Left ventricle myocardium inferior (tissue), 1 donor: ENCODE data around the gene MFAP3L. TPM values are rescaled to one million over a fixed set of nuclear protein-coding genes. Genes with fewer than 3 reads are reported as not detected.
A peak's percentile ranks its signal among the peaks of the same experiment; 100 is the strongest.
"Not testable (repeated sequence)": the region's sequence is repeated elsewhere in the genome, so short reads cannot be mapped to it uniquely, and the experiment has no call there.

ENCODE experiments used
- DNase-seq: peaks from one replicate; pipeline ENCODE4 v3.0.0-alpha.2; 2020
- H3K27ac ChIP-seq: fragments of 200-600 bp; replicated peaks from 2 replicates; pipeline ENCODE4 v1.8.0; 2021
- H3K27me3 ChIP-seq: fragments of 200-600 bp; 2 replicates; pipeline ENCODE4 v1.8.0; 2021; ENCODE audit warnings: low read depth
- H3K36me3 ChIP-seq: fragments of 200-600 bp; 2 replicates; pipeline ENCODE4 v1.8.0; 2021
- H3K4me1 ChIP-seq: fragments of 200-600 bp; 2 replicates; pipeline ENCODE4 v1.8.0; 2021
- H3K4me3 ChIP-seq: fragments of 200-600 bp; 2 replicates; pipeline ENCODE4 v1.8.0; 2021; ENCODE audit warnings: mild to moderate bottlenecking, moderate library complexity
- H3K9me3 ChIP-seq: fragments of 200-600 bp; replicated peaks from 2 replicates; pipeline ENCODE4 v1.8.0; 2021
- CTCF ChIP-seq: fragments of 200-600 bp; IDR thresholded peaks from 2 replicates; pipeline ENCODE4 v1.8.0; 2021; ENCODE audit warnings: antibody characterized with exemption, mild to moderate bottlenecking, borderline replicate concordance
- intact Hi-C: fragments of 100-400 bp; cut with micrococcal nuclease; formaldehyde crosslinking; loops from one replicate; pipeline ENCODE4 v1.11.0; 2022
- total RNA-seq: library from RNA; stranded (reverse); fragmentation: NEBNext Ultra II Directional; extraction: Animal tissue kit (Norgen Biotek cat#: 25700); gene quantifications from one replicate; pipeline ENCODE4 v1.2.1, GENCODE V29; 2021
- donor health status: DM: no; HTN: yes; CAD: no; lungs with severe emphysema.

The MFAP3L gene
- total RNA-seq, 1 donor from 2014 or later: 3.1 TPM

DNA sequence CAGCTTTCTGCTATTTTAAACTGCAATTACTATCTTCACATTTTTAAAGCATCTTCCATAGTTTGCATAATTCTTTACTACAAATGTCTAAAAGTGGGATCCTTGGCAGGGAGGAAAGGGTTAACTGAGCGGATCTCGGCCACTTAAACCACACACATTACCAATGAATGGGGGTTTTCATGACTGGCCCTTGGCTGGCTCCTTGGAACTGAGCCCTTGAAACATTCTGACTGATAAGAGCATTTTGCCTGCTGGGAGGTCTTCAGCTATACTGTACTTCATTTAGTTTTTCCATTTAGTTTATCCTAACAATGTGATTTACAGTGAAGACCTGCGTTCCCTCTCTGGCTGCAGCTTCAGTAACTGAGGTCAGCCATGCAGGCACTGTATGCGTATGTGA, 31.7 kb upstream of the MFAP3L start:
- intact Hi-C loops: no loop called here
- H3K27me3 ChIP-seq: no peaks in the 10 kb centered on the region
- no peak overlapping the region for H3K27ac ChIP-seq
- no peak for TF ChIP-seq CTCF
- no peaks in the 10 kb centered on the region for H3K9me3 ChIP-seq
- no peaks in the 10 kb centered on the region for H3K4me1 ChIP-seq
- no peak for DNase-seq
- H3K4me3 ChIP-seq: no peak overlapping the region
- H3K36me3 ChIP-seq: peaks cover 3% of the 10 kb centered on the region

DNA sequence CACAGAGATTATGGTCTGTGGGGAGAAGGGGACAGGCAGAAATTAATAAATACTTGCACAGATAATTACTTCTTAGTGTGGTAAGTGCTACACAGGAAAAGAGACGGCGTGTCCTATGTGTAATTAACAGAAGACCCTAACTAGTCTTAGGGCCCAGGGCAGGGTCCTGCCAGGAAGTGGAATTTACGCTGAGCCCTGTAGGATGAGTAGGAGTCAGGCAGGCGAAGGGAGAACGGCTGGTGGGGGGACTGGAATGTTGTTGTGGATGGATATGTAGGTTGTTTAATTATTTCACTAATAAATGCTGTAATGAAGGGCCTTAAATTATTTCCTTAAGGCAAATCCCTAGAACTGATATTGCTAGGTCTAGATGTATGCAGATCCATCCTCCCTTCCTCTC, 26.7 kb upstream of the MFAP3L start:
- Histone ChIP-seq H3K4me1 (no peaks in the 10 kb centered on the region), H3K4me3 (no peak overlapping the region), H3K9me3 (no peaks in the 10 kb centered on the region), H3K27ac (no peak overlapping the region), H3K27me3 (peaks cover 15% of the 10 kb centered on the region), H3K36me3 (no peaks in the 10 kb centered on the region)
- intact Hi-C loops: no loop called here
- no peak for TF ChIP-seq CTCF
- no peak for DNase-seq

GRCh38 chr4:170051402-170051801, 25.2 kb upstream of the MFAP3L start:
- H3K27ac ChIP-seq: no peak overlapping the region
- peaks cover 15% of the 10 kb centered on the region for H3K27me3 ChIP-seq
- no peak for TF ChIP-seq CTCF
- intact Hi-C loops: no loop called here
- no peaks in the 10 kb centered on the region for H3K36me3 ChIP-seq
- no peaks in the 10 kb centered on the region for H3K9me3 ChIP-seq
- no peak overlapping the region for H3K4me3 ChIP-seq
- no peak for DNase-seq
- no peaks in the 10 kb centered on the region for H3K4me1 ChIP-seq

DNA sequence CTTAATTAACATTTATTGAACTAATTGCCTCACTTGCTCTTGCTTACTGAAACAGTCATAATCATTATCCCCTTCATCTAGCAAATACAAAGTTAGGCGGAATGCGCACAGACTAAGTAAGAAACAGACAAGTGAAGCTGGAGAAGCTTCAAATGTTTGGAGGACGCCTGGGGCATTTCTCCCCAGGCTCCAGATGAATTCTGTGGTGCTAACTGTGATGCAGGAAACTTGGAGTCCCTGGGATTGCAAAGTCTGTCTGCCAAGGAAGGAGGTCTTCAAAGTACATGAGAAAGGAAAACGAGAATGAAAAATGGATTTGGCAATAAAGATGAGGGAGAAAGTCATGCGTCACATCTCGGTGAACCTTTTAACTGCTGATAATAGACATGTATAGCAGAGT, 23.6 kb upstream of the MFAP3L start:
- Histone ChIP-seq H3K4me3 (no peak overlapping the region), H3K27me3 (peaks cover 15% of the 10 kb centered on the region), H3K4me1 (no peaks in the 10 kb centered on the region), H3K9me3 (no peaks in the 10 kb centered on the region), H3K27ac (no peak overlapping the region), H3K36me3 (no peaks in the 10 kb centered on the region)
- intact Hi-C loops: loop anchor here (5.0 kb wide), 1 partner anchor 237 kb away; no protein-coding TSS in a partner anchor
- no peak for DNase-seq
- no peak for TF ChIP-seq CTCF

- TF ChIP-seq CTCF: peak; percentile 80
- Histone ChIP-seq H3K27ac (no peak overlapping the region), H3K36me3 (no peaks in the 10 kb centered on the region), H3K4me1 (no peaks in the 10 kb centered on the region), H3K4me3 (no peak overlapping the region), H3K9me3 (no peaks in the 10 kb centered on the region), H3K27me3 (peaks cover 15% of the 10 kb centered on the region)
- intact Hi-C loops: loop anchor here (5.0 kb wide), 1 partner anchor 236 kb away; no protein-coding TSS in a partner anchor
- DNase-seq: no peak
These were observed 21.7 kb upstream of the MFAP3L start for GRCh38 chr4:170047771-170048354.

- H3K4me1 ChIP-seq, H3K4me3 ChIP-seq, H3K27ac ChIP-seq, H3K9me3 ChIP-seq, H3K36me3 ChIP-seq, DNase-seq: not testable (repeated sequence)
- intact Hi-C loops: loop anchor here (5.0 kb wide), 1 partner anchor 234 kb away; no protein-coding TSS in a partner anchor
- H3K27me3 ChIP-seq: peaks cover 15% of the 10 kb centered on the region
These were observed 20.0 kb upstream of the MFAP3L start for GRCh38 chr4:170046156-170046555.
